ENCODE measurements around the gene RFX4.

Gene RFX4

GRCh38 chr12:106739815-106740530, 157.2 kb downstream of the RFX4 start:
- intact Hi-C loops (cut with DNase I): no loop called here
- no peak for DNase-seq

- intact Hi-C loops (cut with DNase I): no loop called here
Observed at GRCh38 chr12:106740818-106741217, 158.0 kb downstream of the RFX4 start.

DNA sequence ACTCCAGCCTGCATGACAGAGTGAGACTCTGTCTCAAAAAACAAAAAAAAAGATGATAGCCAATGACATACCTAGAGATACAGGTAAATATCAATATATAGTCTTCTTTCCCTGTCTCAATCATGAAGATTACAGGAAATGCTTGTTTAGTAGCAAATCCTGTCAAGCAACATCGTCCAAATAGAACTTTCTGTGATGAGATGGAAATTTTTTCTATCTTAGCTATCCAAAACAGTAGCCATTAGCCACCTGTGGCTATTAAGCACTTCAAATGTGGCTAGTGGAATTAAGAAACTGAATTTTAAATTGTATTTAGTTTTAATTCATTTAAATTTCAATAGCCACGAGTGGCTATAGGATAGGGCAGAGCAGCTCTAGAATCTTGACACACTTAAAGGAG, 158.4 kb downstream of the RFX4 start:
- intact Hi-C loops (cut with DNase I): no loop called here
- no peak for DNase-seq

More at GRCh38 chr12:106740818-106741217, 158.0 kb downstream of the RFX4 start:
- no peak for DNase-seq

GRCh38 chr12:106743270-106743988, 160.6 kb downstream of the RFX4 start:
- no peak for DNase-seq
- intact Hi-C loops (cut with DNase I): no loop called here

- intact Hi-C loops (cut with DNase I): no loop called here
- no peak for DNase-seq
Observed at GRCh38 chr12:106744600-106744999, 161.8 kb downstream of the RFX4 start.

- intact Hi-C loops (cut with DNase I): no loop called here
- DNase-seq: peak in 10 of 42 donors; percentile 24 to 69 (median 46)
Observed at GRCh38 chr12:106745181-106745745, 162.5 kb downstream of the RFX4 start.

GRCh38 chr12:106747973-106748436, 165.2 kb downstream of the RFX4 start:
- no peak for DNase-seq
- intact Hi-C loops (cut with DNase I): no loop called here

DNA sequence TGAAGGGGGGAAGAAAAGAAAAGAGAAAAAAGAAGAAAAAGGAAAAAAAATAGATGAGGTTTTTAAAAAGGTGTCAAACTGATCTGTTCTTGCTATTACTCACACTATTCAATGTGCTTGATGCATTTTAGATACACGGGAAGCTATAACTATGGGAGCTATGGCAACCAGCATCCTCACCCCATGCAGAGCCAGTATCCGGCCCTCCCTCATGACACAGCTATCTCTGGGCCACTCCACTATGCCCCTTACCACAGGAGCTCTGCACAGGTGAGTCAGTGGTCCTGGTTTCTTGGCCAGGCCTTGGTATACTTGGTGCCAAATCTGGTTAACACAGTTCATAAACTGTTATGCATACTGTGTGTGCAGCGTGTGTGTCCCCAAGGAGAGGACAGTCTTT, 167.7 kb downstream of the RFX4 start:
- intact Hi-C loops (cut with DNase I): no loop called here
- DNase-seq: no peak

DNA sequence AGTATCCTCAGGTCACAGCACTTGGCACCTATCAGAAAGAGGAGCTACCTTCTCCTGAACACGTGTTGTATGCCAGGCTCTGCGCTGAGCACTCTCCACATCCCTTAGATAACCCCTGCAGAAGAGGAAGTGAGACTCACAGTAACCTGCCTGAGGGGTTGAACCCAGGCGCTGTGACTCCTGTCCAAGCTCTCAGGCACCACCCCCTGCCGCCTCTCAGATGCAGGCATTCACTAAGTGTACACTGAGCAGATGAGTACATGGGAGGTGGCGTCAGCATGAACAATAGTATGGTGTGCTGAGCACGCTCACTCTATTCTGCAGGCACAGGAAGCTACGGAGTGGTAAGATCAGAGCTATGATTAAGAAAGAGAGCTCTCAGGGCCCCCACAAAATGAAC, 170.7 kb downstream of the RFX4 start:
- peak in 26 of 42 donors; percentile 21 to 82 (median 49) for DNase-seq
- intact Hi-C loops (cut with DNase I): no loop called here

DNA sequence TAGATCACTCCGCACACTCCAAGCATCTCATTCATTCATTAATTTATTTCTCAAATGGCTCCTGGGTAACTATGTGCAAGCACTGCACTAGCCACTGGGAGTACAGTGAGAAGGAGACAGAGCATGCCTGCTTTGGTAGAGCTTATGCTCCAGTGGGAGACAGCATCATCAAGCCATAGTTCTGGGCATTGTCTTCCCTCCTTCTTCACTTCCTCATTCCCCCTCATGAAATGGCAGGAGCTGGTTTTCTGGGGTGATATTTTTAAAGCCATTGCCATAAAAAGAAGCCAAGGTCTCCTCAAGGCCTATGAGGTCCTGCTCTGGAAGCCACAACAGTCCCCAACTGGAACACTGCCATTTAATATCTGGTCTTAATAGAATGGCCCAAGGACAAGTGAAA, 171.5 kb downstream of the RFX4 start:
- intact Hi-C loops (cut with DNase I): no loop called here

DNA sequence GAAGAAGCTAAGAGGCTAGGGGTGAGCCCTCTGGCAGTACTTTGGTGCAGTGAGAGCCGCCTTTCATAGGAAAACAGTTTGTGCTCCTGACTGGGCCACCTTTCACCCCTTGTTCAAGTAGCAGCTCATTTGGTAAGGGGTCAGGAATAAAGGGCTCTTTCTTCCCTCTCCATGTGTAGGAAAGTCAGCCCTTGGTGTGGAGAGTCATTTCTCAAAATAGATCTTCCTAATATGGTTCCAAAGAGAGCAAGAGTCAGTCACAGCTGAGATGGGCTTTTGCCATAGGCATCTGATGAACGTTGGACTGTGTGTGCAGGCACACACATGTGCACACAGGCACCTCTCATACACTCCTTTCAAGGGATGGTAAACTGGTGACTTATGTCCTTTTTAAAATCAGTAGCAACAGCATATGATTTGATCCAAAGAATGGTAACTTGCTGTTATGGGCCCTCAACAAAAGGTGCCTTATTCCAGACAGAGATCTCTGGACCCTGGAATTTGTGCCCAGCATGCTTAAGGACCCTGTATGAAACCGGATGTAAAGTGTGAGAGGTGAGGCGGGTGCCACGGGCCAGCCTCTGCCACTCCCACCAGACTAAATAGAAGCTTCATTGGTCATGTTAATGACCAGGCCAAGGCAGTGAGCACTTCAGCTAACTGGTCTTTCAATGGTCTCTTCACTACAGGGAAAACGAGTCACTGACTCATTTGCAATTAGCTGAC, 175.0 kb downstream of the RFX4 start:
- intact Hi-C loops (cut with DNase I): no loop called here
- DNase-seq: no peak

More for the DNA sequence above, 171.5 kb downstream of the RFX4 start:
- no peak for DNase-seq

DNA sequence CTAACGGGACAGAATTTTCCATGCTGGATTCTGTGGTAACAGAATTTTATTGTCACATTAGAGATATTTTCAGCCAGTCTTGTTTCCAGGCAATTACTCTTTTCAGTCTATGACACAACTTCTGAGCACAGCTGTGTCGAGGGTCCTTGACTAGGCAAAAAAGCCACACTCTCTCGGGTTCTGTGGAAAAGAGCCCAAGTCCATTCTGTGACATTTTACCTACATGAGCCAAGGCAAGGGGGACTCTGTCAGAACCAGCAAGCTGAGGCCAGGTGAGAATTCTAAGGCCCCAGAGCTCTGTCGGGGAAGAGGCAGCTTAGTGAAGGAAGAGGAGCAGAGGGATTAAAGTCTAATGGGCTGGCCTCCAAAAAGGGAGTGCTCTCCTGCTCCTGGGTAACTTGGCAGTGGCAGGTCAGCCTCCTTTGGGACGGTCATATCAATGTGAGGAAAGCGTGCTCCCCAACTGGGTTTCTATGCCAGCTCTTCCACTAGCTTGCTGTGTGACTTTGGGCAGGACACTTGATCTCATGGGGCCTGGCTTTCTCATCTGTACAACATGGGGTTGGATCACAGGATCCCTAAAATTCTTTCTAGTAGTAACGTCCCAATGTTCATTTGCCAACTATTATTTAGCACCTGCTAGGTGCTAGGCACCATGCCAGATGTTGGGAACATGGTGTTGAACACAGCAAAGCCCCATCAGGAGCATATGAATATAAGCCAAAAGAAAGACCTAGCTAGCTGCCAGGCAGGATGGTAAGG, 175.7 kb downstream of the RFX4 start:
- intact Hi-C loops (cut with DNase I): no loop called here
- DNase-seq: no peak

DNA sequence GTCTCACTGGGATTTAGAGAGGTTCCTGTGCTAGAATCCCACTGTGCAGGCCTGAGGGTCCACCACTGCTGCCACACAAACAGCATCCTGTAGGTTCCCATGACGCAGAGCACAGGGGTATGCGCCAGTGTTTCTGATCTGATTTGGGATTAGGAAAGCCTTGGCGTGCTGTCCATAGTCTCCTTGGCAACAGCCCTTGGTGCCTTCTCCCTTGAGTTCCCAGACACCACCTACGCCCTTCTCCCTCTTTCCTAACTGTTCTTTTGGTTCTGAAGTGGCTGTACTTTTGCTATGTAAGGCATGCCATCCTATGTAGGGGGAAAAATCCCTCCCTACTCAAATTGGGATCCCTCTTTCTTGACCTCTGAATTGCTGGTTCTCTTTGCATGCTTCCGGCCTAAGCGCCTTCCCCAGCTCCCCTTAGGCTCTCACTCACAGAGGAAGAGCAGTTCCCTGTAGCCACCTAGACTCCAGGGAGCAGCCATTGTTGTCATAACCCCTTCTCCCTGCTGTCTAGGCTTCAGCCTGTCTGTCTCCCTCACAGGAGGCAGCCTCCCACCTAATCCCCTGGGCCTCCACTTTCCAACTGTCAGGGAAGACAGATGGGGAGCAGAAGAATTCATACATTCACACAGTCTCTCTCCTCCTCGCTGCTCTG, 176.9 kb downstream of the RFX4 start:
- intact Hi-C loops (cut with DNase I): loop anchor here (10.0 kb wide), 1 partner anchor 175 kb away; the partner anchor contains the start of gene RFX4
- DNase-seq: peak in 7 of 42 donors; percentile 29 to 75 (median 35)

DNA sequence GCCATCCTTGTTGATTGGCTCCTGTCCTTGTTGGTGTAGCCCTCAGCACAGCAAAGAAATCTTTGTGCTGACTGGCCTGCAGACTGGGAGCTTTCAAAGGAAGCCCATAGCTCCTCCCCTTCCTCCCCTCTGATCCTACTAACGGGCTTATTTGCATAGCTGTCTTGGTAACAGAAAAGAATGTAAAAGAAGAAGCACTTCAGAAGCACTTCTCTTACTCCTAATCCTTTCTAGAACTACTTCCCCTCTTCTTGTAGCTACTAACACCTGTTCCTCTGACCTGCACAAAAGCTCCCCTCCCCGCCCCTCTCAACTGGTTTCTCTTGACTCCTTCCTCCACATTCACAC, 177.4 kb downstream of the RFX4 start:
- peak in 17 of 42 donors; percentile 33 to 75 (median 50) for DNase-seq

GRCh38 chr12:106764220-106764619, 181.4 kb downstream of the RFX4 start:
- DNase-seq: peak in 4 of 42 donors; percentile 21 to 42 (median 38)
- intact Hi-C loops (cut with DNase I): loop anchor here (10.0 kb wide), 1 partner anchor 179 kb away; the partner anchor contains the start of gene RFX4

More for the DNA sequence above, 177.4 kb downstream of the RFX4 start:
- intact Hi-C loops (cut with DNase I): loop anchor here (10.0 kb wide), 1 partner anchor 175 kb away; the partner anchor contains the start of gene RFX4

DNA sequence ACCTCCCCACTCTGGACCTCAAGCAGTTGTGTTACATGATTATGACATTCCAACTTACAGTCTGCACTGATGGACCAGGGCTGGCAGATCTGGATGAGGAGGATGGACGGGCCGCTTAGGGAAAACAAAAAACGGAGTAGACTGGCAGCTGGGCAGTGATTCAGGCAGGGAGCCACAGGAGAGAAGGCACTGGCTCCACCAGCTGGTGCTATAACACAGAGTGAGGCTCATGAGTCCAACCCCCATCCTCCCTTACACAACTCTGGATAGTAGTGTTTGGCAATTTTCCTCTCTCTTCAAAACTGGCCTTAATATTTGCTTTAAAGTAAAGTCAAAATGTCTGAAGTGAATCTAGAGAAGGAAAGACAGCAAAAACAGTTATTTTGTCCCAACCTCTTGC, 181.9 kb downstream of the RFX4 start:
- intact Hi-C loops (cut with DNase I): loop anchor here (10.0 kb wide), 1 partner anchor 180 kb away; the partner anchor contains the start of gene RFX4

GRCh38 chr12:106766393-106766826, 183.6 kb downstream of the RFX4 start:
- intact Hi-C loops (cut with DNase I): loop anchor here (10.0 kb wide), 1 partner anchor 182 kb away; the partner anchor contains the start of gene RFX4
- DNase-seq: peak in 40 of 42 donors; percentile 27 to 90 (median 68)

More for the DNA sequence above, 181.9 kb downstream of the RFX4 start:
- DNase-seq: peak in 18 of 42 donors; percentile 33 to 77 (median 42)

- intact Hi-C loops (cut with DNase I): loop anchor here (10.0 kb wide), 1 partner anchor 182 kb away; the partner anchor contains the start of gene RFX4
- no peak for DNase-seq
Observed at GRCh38 chr12:106767206-106767605, 184.4 kb downstream of the RFX4 start.
